Measurements from ENCODE around the gene PLK5. TPM values are rescaled to one million over a fixed set of nuclear protein-coding genes. Genes with fewer than 3 reads are reported as not detected.
"Not testable (repeated sequence)": the region's sequence is repeated elsewhere in the genome, so short reads cannot be mapped to it uniquely, and the experiment has no call there.

PLK5 gene
- total RNA-seq, 2 experiments from 2014 or later = not detected

DNA sequence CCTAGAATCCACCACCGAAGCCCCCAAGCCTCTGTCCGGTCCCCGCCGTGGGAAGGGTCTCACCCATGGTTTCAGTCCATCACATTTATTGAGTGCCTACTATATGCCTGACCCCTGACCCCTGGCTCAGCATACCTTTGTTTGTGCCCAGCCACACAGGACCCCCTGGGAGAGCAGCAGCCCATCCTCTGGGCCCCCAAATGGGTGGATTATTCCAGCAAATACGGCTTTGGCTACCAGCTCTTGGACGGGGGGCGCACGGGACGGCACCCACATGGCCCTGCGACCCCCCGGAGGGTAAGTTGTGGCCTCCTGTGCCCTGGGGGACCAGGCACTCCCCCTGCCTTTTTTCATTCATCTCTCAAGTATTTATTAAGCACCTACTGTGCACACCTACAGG lies 7.7 kb downstream of the PLK5 start:
- POLR2A ChIA-PET = no interaction called here
- Mint-ChIP-seq H3K27ac (no peak overlapping the region), H3K9me3 (ENCODE audit: low read depth) (no peaks in the 10 kb centered on the region), H3K27me3 (peaks cover 15% of the 10 kb centered on the region), H3K4me3 (no peak overlapping the region), H3K4me1 (no peaks in the 10 kb centered on the region), H3K36me3 (ENCODE audit: low read depth) (no peaks in the 10 kb centered on the region)
- DNase-seq = no peak
- CTCF ChIA-PET = interaction anchor here (0.8 kb wide), 1 partner anchor 10 kb away, joined by 3 read pairs; no protein-coding TSS in a partner anchor
- intact Hi-C loops (cut with DNase I, micrococcal nuclease) = no loop called here
- no peak for ATAC-seq

DNA sequence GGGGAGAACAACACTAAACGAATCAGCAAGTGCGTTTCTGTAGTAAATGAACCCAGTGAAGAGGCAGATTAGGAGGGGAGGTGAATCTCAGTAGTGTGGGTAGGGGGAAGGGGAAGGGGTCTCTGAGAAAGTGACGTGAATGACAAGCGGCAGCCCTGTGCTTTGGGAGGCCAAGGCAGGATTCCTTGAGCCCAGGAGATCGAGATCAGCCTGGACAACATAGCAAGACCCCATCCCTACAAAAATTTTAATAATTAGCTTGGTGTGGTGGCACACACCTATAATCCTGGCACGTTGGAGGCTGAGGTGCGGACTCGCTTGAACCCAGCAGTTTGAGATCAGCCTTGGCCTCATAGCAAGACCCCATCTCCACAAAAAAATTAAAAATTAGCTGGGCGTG lies 8.1 kb downstream of the PLK5 start:
- H3K27ac Mint-ChIP-seq = no peak overlapping the region

DNA sequence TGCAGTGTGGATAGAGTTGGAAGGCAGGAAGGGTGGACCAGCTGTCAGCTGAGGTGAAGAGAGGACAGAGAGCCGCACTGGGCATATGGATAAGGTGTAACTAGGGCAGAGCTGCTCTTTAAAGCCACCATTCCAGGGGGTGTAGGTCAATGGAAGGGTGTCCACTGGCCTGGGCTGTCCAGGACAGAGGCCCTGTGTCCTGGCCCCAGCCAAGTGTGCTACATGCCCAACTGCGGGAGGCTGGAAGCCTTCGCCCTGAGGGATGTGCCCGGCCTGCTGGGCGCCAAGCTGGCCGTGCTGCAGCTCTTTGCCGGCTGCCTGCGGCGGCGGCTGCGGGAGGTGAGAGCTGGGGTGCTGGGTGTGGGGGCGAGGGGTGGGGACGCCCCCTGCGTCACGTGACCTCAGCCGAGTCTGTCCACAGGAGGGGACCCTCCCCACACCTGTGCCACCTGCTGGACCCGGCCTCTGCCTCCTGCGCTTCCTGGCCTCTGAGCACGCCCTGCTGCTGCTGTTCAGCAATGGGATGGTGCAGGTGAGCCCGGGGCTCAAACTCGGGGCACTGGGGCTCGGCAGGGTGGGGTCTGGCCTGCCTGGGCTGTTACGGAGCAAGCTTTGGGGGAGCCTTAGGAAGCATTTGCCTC lies 9.8 kb downstream of the PLK5 start:
- no peak overlapping the region for H3K27ac Mint-ChIP-seq
- H3K9me3 Mint-ChIP-seq (ENCODE audit: low read depth) = no peaks in the 10 kb centered on the region
- no peaks in the 10 kb centered on the region for H3K36me3 Mint-ChIP-seq (ENCODE audit: low read depth)
- no peak overlapping the region for H3K4me3 Mint-ChIP-seq
- intact Hi-C loops (cut with DNase I, micrococcal nuclease) = no loop called here
- CTCF ChIA-PET = no interaction called here
- no peak for ATAC-seq
- POLR2A ChIA-PET = no interaction called here
- no peak for DNase-seq
- H3K4me1 Mint-ChIP-seq = no peaks in the 10 kb centered on the region
- peaks cover 9% of the 10 kb centered on the region for H3K27me3 Mint-ChIP-seq

More for the DNA sequence above, 8.1 kb downstream of the PLK5 start:
- Mint-ChIP-seq H3K27me3 (peaks cover 12% of the 10 kb centered on the region), H3K36me3 (ENCODE audit: low read depth) (no peaks in the 10 kb centered on the region), H3K4me3 (no peak overlapping the region), H3K4me1 (no peaks in the 10 kb centered on the region), H3K9me3 (ENCODE audit: low read depth) (no peaks in the 10 kb centered on the region)
- CTCF ChIA-PET = interaction anchor here (0.7 kb wide), 1 partner anchor 218 kb away, joined by 4 read pairs; no protein-coding TSS in a partner anchor
- POLR2A ChIA-PET = no interaction called here
- no peak for ATAC-seq
- intact Hi-C loops (cut with DNase I, micrococcal nuclease) = no loop called here
- DNase-seq = no peak

DNA sequence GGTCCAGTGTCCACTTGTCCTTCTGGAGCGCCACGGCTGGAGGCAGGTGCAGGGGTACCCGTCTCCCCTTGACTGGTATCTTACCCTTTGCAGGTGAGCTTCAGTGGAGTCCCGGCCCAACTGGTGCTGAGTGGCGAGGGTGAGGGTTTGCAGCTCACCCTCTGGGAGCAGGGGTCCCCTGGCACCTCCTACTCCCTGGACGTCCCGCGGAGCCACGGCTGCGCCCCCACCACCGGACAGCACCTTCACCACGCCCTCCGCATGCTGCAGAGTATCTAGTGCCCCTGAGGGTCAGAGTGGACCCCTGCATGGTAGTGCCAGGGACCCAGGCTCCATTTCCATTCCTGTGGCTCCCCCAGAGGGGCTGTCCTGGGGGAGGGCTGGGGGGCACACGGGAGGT lies 11.1 kb downstream of the PLK5 start:
- ChIA-PET CTCF (no interaction called here), POLR2A (no interaction called here)
- Mint-ChIP-seq H3K27ac (no peak overlapping the region), H3K27me3 (peaks cover 10% of the 10 kb centered on the region), H3K36me3 (ENCODE audit: low read depth) (no peaks in the 10 kb centered on the region), H3K4me3 (no peak overlapping the region), H3K4me1 (no peaks in the 10 kb centered on the region), H3K9me3 (ENCODE audit: low read depth) (no peaks in the 10 kb centered on the region)
- no peak for ATAC-seq
- intact Hi-C loops (cut with DNase I, micrococcal nuclease) = no loop called here
- DNase-seq = no peak

DNA sequence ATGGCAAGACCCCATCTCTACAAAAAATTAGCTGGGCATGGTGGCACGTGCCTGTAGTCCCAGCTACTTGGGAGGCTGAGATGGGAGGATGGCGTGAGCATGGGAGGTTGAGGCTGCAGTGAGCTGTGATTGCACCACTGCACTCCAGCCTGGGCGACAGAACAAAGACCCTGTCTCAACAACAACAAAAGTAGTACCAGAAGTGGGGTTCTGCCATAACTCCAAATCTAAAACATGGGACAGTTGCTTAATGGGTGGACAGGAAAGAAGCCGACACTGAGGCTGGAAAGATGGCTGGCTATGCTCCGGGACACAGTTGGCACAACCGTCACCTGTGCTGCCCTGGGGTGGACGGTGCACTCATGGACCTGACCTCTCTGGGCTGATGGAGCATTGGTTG lies 11.8 kb downstream of the PLK5 start:
- H3K27ac Mint-ChIP-seq; POLR2A ChIA-PET; ATAC-seq; H3K4me3 Mint-ChIP-seq; H3K9me3 Mint-ChIP-seq (ENCODE audit: low read depth); intact Hi-C loops (cut with DNase I, micrococcal nuclease); H3K36me3 Mint-ChIP-seq (ENCODE audit: low read depth); DNase-seq; H3K4me1 Mint-ChIP-seq: not testable (repeated sequence)
- H3K27me3 Mint-ChIP-seq = peaks cover 11% of the 10 kb centered on the region
- CTCF ChIA-PET = interaction anchor here (0.6 kb wide), 1 partner anchor 632 kb away, joined by 3 read pairs; no protein-coding TSS in a partner anchor

DNA sequence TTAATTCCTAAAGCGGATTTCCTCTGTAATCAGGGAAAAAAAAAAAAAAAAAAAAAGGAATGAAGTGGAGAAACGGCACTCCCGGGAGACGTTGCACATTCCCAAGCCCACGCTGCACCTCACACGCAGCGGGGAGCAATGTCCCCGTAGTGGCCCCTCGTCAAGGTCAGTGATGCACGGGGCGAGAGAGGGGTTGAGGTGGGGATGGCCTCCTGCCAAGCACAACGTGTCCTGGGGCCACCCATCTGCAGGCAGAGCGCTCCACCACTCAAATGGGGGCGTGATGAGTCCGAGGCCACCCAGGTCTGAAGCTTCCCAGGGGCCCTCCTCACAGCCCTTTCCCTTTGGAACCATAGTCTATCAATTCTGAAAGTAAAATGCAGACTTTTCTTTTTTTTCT lies 15.1 kb downstream of the PLK5 start:
- H3K27me3 Mint-ChIP-seq = peaks cover 12% of the 10 kb centered on the region
- no peak for ATAC-seq
- POLR2A ChIA-PET = no interaction called here
- no peaks in the 10 kb centered on the region for H3K36me3 Mint-ChIP-seq (ENCODE audit: low read depth)
- no peaks in the 10 kb centered on the region for H3K9me3 Mint-ChIP-seq (ENCODE audit: low read depth)
- CTCF ChIA-PET = no interaction called here
- intact Hi-C loops (cut with DNase I, micrococcal nuclease) = no loop called here
- no peaks in the 10 kb centered on the region for H3K4me1 Mint-ChIP-seq
- DNase-seq = no peak
- no peak overlapping the region for H3K4me3 Mint-ChIP-seq
- H3K27ac Mint-ChIP-seq = no peak overlapping the region

DNA sequence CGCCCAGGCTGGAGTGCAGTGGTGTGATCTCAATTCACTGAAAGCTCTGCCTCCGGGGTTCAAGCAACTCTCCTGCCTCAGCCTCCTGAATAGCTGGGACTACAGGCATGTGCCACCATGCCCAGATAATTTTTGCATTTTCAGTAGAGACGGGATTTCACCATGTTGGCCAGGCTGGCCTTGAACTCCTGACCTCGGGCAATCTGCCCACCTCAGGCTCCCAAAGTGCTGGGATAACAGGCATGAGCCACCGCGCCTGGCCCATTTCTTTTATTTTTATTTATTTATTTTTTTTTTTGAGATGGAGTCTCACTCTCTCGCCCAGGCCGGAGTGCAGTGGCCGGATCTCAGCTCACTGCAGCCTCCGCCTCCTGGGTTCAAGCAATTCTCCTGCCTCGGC lies 15.9 kb downstream of the PLK5 start:
- POLR2A ChIA-PET = interaction anchor here (0.6 kb wide), 1 partner anchor 775 kb away, joined by 4 read pairs; no protein-coding TSS in a partner anchor
- H3K36me3 Mint-ChIP-seq (ENCODE audit: low read depth); H3K4me1 Mint-ChIP-seq; CTCF ChIA-PET; intact Hi-C loops (cut with DNase I, micrococcal nuclease); H3K27ac Mint-ChIP-seq; H3K4me3 Mint-ChIP-seq; ATAC-seq; H3K9me3 Mint-ChIP-seq (ENCODE audit: low read depth); DNase-seq: not testable (repeated sequence)
- H3K27me3 Mint-ChIP-seq = peaks cover 12% of the 10 kb centered on the region

DNA sequence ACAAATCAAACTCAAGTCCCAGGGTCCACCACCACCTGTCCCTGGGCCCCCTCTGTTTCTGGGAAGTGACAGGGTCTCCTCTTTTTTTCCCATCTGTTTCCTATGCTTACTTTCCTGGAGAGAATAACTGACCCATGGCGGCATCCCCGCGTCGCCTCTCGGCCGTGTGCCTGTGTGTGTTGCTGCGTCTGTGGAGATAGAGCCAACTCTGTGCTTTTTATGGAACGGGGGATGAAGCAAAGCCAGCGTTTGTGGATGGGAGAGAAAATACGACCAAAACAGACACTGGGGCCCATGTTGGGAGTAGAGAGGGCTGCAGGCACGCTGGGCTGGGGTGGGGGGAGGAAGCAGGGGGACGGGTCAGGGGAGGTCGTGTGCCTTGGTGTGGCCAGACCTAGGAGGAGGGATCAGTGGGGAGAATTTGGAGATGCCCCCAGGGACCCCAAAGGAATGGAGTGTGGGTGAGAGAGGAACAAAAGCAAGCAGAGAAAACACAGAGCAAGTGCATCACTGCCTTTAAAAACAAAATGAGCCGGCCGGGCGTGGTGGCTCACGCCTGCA lies 16.6 kb downstream of the PLK5 start:
- ATAC-seq (no peak), DNase-seq (no peak)
- H3K4me1 Mint-ChIP-seq = no peaks in the 10 kb centered on the region
- POLR2A ChIA-PET = no interaction called here
- no peaks in the 10 kb centered on the region for H3K36me3 Mint-ChIP-seq (ENCODE audit: low read depth)
- CTCF ChIA-PET = no interaction called here
- no peak overlapping the region for H3K4me3 Mint-ChIP-seq
- intact Hi-C loops (cut with DNase I, micrococcal nuclease) = no loop called here
- no peak overlapping the region for H3K27ac Mint-ChIP-seq
- no peaks in the 10 kb centered on the region for H3K9me3 Mint-ChIP-seq (ENCODE audit: low read depth)
- H3K27me3 Mint-ChIP-seq = peaks cover 12% of the 10 kb centered on the region

DNA sequence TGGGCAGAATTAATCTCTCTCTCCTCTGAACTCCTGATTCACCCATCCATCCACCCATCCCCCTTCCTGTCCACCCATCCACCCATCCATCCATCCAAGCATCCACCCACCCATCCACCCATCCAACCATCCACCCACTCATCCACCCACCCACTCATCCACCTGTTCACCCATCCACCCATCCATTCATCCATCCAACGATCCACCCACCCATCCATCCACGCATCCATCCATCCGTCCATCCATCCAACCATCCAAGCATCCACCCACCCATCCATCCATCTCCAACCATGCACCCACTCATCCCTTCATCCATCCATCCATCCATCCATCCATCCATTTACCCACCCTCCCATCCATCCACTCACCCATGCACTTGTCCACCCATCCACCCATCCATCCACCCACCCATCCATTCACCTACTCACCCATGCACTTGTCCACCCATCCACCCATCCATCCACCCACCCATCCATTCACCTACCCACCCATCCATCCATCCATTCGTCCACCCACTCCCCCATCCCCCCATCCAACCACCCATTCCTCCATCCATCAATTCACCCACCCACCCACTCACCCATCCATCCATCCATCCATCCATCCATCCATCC lies 25.6 kb downstream of the PLK5 start:
- Mint-ChIP-seq H3K4me1 (peaks cover 4% of the 10 kb centered on the region), H3K9me3 (ENCODE audit: low read depth) (no peaks in the 10 kb centered on the region), H3K4me3 (no peak overlapping the region), H3K36me3 (ENCODE audit: low read depth) (no peaks in the 10 kb centered on the region), H3K27ac (no peak overlapping the region), H3K27me3 (peaks cover 8% of the 10 kb centered on the region)
- POLR2A ChIA-PET = no interaction called here
- DNase-seq = no peak
- CTCF ChIA-PET = no interaction called here
- no peak for ATAC-seq
- intact Hi-C loops (cut with DNase I, micrococcal nuclease) = loop anchor here (5.0 kb wide), 2 partner anchors 123 to 248 kb away; no protein-coding TSS in a partner anchor

DNA sequence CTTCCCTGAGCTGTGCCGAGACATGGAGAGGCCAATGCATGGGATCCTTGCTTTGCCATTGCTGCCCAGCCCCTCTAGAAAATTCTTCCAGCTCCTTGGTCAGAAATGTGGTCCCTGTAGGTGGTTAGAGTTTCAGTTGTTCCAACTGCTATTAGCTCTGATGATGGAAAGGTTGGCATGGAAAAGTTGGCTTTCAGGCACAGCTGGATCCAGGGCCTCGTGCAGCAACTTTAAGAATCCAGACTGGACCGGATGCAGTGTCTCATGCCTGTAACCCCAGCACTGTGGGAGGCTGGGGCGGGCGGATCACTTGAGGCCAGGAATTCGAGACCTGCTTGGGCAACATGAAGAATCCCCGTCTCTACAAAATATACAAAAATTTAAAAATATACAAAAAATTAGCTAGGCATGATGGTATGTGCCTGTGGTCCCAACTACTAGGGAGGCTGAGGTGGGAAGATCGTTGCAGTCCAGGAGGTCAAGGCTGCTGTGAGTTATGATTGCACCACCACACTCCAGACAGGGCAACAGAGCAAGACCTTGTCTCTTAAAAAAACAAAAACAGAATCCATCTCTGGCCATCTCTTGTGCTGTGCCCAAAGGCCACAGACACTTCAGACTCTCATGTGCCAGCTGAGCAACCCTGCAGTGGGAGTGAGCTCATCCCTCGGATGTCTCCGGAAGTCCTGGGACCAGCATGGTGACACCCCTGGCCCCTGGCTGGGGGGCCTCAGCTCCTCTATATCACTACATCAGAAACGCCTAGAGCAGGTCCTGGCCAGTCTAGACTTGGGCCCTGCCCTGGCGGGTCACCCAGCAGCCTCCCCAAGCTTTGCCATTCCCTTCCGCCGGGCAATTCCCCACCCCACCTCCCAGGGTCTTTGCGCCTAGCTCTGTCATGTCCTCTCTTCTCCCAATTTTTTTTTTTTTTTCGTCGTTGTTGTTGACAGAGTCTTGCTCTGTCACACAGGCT lies 27.5 kb downstream of the PLK5 start:
- Mint-ChIP-seq H3K27me3 (peaks cover 2% of the 10 kb centered on the region), H3K36me3 (ENCODE audit: low read depth) (no peaks in the 10 kb centered on the region), H3K4me3 (no peak overlapping the region), H3K4me1 (peaks cover under 1% of the 10 kb centered on the region), H3K27ac (no peak overlapping the region), H3K9me3 (ENCODE audit: low read depth) (no peaks in the 10 kb centered on the region)
- ChIA-PET POLR2A (no interaction called here), CTCF (interaction anchor here (0.5 to 1.1 kb wide), 2 partner anchors 230 to 626 kb away, joined by 3 to 5 read pairs; no protein-coding TSS in a partner anchor)
- intact Hi-C loops (cut with DNase I, micrococcal nuclease) = no loop called here
- no peak for DNase-seq
- no peak for ATAC-seq

DNA sequence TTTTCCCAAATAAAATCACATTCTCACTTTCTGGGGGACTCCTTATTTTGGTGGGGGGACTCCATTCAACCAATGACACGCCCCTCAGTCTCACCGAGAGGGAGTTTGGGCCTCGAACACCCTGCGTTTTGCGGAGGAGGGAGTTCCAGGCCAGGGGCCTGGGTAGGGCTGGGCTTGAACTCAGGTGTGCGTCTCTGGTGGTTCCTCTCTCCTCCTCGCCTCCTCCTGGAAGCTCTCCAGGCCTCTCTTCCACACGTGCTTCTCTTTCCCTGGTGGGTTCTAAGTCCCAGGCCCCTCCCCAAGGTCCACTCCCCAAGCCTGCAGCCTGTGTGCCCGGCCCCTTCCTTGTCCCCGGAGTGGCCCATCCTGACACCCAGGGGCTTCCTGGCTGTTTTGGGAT lies 29.5 kb downstream of the PLK5 start:
- POLR2A ChIA-PET = no interaction called here
- CTCF ChIA-PET = no interaction called here
- DNase-seq (no peak), ATAC-seq (no peak)
- intact Hi-C loops (cut with DNase I, micrococcal nuclease) = no loop called here
- Mint-ChIP-seq H3K36me3 (ENCODE audit: low read depth) (no peaks in the 10 kb centered on the region), H3K27me3 (peaks cover 2% of the 10 kb centered on the region), H3K27ac (no peak overlapping the region), H3K9me3 (ENCODE audit: low read depth) (no peaks in the 10 kb centered on the region), H3K4me1 (no peaks in the 10 kb centered on the region), H3K4me3 (no peak overlapping the region)
